ENCODE results near the gene ABTB1.

DNA sequence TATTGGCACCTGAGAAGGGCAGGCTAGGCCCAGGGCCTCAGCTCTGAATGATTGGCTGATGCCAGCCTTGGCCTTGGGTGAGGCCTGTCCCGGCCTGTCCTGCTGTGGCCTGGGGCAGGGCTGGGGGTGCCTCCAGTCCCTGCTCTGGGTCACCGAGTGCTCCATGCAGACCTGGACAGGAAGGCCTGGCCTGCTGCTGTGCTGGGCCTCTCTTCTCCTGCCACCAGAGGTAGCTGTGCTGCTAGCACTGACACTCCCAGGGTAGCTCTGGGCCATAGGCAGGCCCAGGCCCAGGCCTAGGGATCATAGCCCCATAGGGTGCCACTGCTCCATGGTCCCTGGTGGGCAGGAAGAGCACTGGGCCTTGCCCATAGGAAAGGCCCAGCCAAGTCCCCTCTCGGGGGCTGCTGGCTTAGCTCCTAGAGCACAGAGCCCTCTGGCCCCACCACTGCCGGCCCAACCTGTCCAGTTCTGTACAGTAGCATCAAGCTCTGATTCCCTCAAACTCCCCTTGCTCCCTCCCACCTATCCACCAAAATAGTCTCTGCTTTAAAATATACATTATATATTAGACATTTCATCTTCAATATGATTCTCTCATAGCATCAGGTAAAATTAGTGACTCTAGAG is 18.2 kb downstream of the ABTB1 start:
- TF ChIP-seq, protein P1, sequence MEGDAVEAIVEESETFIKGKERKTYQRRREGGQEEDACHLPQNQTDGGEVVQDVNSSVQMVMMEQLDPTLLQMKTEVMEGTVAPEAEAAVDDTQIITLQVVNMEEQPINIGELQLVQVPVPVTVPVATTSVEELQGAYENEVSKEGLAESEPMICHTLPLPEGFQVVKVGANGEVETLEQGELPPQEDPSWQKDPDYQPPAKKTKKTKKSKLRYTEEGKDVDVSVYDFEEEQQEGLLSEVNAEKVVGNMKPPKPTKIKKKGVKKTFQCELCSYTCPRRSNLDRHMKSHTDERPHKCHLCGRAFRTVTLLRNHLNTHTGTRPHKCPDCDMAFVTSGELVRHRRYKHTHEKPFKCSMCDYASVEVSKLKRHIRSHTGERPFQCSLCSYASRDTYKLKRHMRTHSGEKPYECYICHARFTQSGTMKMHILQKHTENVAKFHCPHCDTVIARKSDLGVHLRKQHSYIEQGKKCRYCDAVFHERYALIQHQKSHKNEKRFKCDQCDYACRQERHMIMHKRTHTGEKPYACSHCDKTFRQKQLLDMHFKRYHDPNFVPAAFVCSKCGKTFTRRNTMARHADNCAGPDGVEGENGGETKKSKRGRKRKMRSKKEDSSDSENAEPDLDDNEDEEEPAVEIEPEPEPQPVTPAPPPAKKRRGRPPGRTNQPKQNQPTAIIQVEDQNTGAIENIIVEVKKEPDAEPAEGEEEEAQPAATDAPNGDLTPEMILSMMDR (IDR thresholded peaks at IDR 0.05) = peak in 3 of 4 experiments; percentile 65 to 80 (median 70)
- TF ChIP-seq POLR2A (IDR thresholded peaks at IDR 0.05) (no peak), POLR2AphosphoS5 (IDR thresholded peaks at IDR 0.05) (no peak), EP300 (IDR thresholded peaks at IDR 0.05) (no peak)

All from gastroesophageal sphincter (tissue), 3 donors.